HEK293 (cell line): ENCODE data around the gene HOXB4.

Experiments
- GLIS1 ChIP-seq: fragments of 450-650 bp; formaldehyde crosslinking; IDR thresholded peaks from 2 replicates; pipeline ENCODE4 v1.5.1; 2016; ENCODE audit warnings: missing biosample characterization, missing genetic modification characterization
- HOXC10 ChIP-seq: sonication (generic); formaldehyde crosslinking; IDR thresholded peaks from 2 replicates; pipeline ENCODE4 v1.8.1; 2023; ENCODE audit warnings: mild to moderate bottlenecking, missing genetic modification reagents
- KLF1 ChIP-seq: fragments of 450-650 bp; formaldehyde crosslinking; IDR thresholded peaks from 2 replicates; pipeline ENCODE4 v1.5.1; 2016; ENCODE audit warnings: missing biosample characterization, missing genetic modification characterization
- KLF10 ChIP-seq: fragments of 450-650 bp; IDR thresholded peaks from 2 replicates; pipeline ENCODE4 v1.5.1; 2018; ENCODE audit warnings: missing biosample characterization, mild to moderate bottlenecking, missing genetic modification characterization
- KLF16 ChIP-seq: fragments of 450-650 bp; formaldehyde crosslinking; IDR thresholded peaks from 2 replicates; pipeline ENCODE4 v1.5.1; 2017; ENCODE audit warnings: missing biosample characterization, missing genetic modification characterization
- KLF17 ChIP-seq: fragments of 450-650 bp; formaldehyde crosslinking; IDR thresholded peaks from 2 replicates; pipeline ENCODE4 v1.5.1; 2016; ENCODE audit warnings: missing biosample characterization, missing genetic modification characterization
- KLF8 ChIP-seq: fragments of 450-650 bp; formaldehyde crosslinking; IDR thresholded peaks from 2 replicates; pipeline ENCODE4 v1.5.1; 2016; ENCODE audit warnings: missing biosample characterization, missing genetic modification characterization
- SP2 ChIP-seq: fragments of 450-650 bp; formaldehyde crosslinking; IDR thresholded peaks from 2 replicates; pipeline ENCODE4 v1.5.1; 2016; ENCODE audit warnings: missing biosample characterization, missing genetic modification characterization
- ZBTB8A ChIP-seq: fragments of 450-650 bp; formaldehyde crosslinking; IDR thresholded peaks from 2 replicates; pipeline ENCODE4 v1.5.1; 2016; ENCODE audit warnings: missing biosample characterization, missing genetic modification characterization
- ZEB2 ChIP-seq: fragments of 450-650 bp; formaldehyde crosslinking; IDR thresholded peaks from 2 replicates; pipeline ENCODE4 v1.5.1; 2016; ENCODE audit warnings: missing biosample characterization, missing genetic modification characterization
- ZFP37 ChIP-seq: fragments of 450-650 bp; formaldehyde crosslinking; IDR thresholded peaks from 2 replicates; pipeline ENCODE4 v1.5.1; 2016; ENCODE audit warnings: missing biosample characterization, missing genetic modification characterization
- ZNF112 ChIP-seq: fragments of 450-650 bp; formaldehyde crosslinking; IDR thresholded peaks from 2 replicates; pipeline ENCODE4 v1.5.0; 2017; ENCODE audit warnings: missing biosample characterization, missing genetic modification characterization
- ZNF239 ChIP-seq: fragments of 450-650 bp; formaldehyde crosslinking; IDR thresholded peaks from 2 replicates; pipeline ENCODE4 v1.5.1; 2016; ENCODE audit warnings: missing biosample characterization, missing genetic modification characterization
- ZNF24 ChIP-seq: fragments of 450-650 bp; formaldehyde crosslinking; IDR thresholded peaks from 2 replicates; pipeline ENCODE4 v1.5.1; 2016; ENCODE audit warnings: missing biosample characterization, missing genetic modification characterization
- ZNF394 ChIP-seq: fragments of 450-650 bp; formaldehyde crosslinking; IDR thresholded peaks from 2 replicates; pipeline ENCODE4 v1.5.1; 2016; ENCODE audit warnings: missing biosample characterization, missing genetic modification characterization, mild to moderate bottlenecking, moderate library complexity, borderline replicate concordance
- ZNF501 ChIP-seq: fragments of 450-650 bp; formaldehyde crosslinking; IDR thresholded peaks from 2 replicates; pipeline ENCODE4 v1.5.1; 2016; ENCODE audit warnings: missing biosample characterization, missing genetic modification characterization
- ZNF843 ChIP-seq: fragments of 450-650 bp; formaldehyde crosslinking; IDR thresholded peaks from 2 replicates; pipeline ENCODE4 v1.5.1; 2016; ENCODE audit warnings: missing biosample characterization, missing genetic modification characterization
- TF ChIP-seq, protein P1 (sequence below): fragments of 450-650 bp; formaldehyde crosslinking; IDR thresholded peaks from 2 replicates; pipeline ENCODE4 v1.5.1; 2016; ENCODE audit warnings: missing biosample characterization, missing genetic modification characterization
- TF ChIP-seq, protein P2 (sequence below): fragments of 450-650 bp; formaldehyde crosslinking; IDR thresholded peaks from 2 replicates; pipeline ENCODE4 v1.5.1; 2016; ENCODE audit warnings: missing biosample characterization, missing genetic modification characterization
- TF ChIP-seq, protein P3 (sequence below): fragments of 450-650 bp; formaldehyde crosslinking; IDR thresholded peaks from 2 replicates; pipeline ENCODE4 v1.5.1; 2016; ENCODE audit warnings: missing biosample characterization, missing genetic modification characterization
- TF ChIP-seq, protein P4 (sequence below): fragments of 450-650 bp; formaldehyde crosslinking; IDR thresholded peaks from 2 replicates; pipeline ENCODE4 v1.5.1; 2016; ENCODE audit warnings: missing biosample characterization, missing genetic modification characterization
- TF ChIP-seq, protein P5 (sequence below): fragments of 450-650 bp; formaldehyde crosslinking; IDR thresholded peaks from 2 replicates; pipeline ENCODE4 v1.5.1; 2016; ENCODE audit warnings: missing biosample characterization, missing genetic modification characterization
- TF ChIP-seq, protein P6 (sequence below): fragments of 450-650 bp; formaldehyde crosslinking; IDR thresholded peaks from 2 replicates; pipeline ENCODE4 v1.5.1; 2017; ENCODE audit warnings: missing biosample characterization, missing genetic modification characterization
- TF ChIP-seq, protein P7 (sequence below): fragments of 450-650 bp; formaldehyde crosslinking; IDR thresholded peaks from 2 replicates; pipeline ENCODE4 v1.5.0; 2017; ENCODE audit warnings: missing biosample characterization, missing genetic modification characterization, borderline replicate concordance

HOXB4 gene

GRCh38 chr17:48589831-48590606 lies 11.9 kb upstream of the HOXB4 start, which contains the start of gene HOXB3 (continued):
- TF ChIP-seq KLF16 (tag by site-specific recombination) = peak; percentile 80
- TF ChIP-seq ZNF394 (tag by site-specific recombination) = peak; percentile 79
- TF ChIP-seq, protein P1, sequence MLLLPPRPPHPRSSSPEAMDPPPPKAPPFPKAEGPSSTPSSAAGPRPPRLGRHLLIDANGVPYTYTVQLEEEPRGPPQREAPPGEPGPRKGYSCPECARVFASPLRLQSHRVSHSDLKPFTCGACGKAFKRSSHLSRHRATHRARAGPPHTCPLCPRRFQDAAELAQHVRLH (tag by site-specific recombination) = peak; percentile 96
- TF ChIP-seq ZNF112 = no peak
- TF ChIP-seq, protein P2, sequence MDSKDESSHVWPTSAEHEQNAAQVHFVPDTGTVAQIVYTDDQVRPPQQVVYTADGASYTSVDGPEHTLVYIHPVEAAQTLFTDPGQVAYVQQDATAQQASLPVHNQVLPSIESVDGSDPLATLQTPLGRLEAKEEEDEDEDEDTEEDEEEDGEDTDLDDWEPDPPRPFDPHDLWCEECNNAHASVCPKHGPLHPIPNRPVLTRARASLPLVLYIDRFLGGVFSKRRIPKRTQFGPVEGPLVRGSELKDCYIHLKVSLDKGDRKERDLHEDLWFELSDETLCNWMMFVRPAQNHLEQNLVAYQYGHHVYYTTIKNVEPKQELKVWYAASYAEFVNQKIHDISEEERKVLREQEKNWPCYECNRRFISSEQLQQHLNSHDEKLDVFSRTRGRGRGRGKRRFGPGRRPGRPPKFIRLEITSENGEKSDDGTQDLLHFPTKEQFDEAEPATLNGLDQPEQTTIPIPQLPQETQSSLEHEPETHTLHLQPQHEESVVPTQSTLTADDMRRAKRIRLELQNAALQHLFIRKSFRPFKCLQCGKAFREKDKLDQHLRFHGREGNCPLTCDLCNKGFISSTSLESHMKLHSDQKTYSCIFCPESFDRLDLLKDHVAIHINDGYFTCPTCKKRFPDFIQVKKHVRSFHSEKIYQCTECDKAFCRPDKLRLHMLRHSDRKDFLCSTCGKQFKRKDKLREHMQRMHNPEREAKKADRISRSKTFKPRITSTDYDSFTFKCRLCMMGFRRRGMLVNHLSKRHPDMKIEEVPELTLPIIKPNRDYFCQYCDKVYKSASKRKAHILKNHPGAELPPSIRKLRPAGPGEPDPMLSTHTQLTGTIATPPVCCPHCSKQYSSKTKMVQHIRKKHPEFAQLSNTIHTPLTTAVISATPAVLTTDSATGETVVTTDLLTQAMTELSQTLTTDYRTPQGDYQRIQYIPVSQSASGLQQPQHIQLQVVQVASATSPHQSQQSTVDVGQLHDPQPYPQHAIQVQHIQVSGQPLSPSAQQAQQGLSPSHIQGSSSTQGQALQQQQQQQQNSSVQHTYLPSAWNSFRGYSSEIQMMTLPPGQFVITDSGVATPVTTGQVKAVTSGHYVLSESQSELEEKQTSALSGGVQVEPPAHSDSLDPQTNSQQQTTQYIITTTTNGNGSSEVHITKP (tag by site-specific recombination) = peak; percentile 39
- TF ChIP-seq HOXC10 (CRISPR knock-in tag) = no peak
- TF ChIP-seq, protein P3, sequence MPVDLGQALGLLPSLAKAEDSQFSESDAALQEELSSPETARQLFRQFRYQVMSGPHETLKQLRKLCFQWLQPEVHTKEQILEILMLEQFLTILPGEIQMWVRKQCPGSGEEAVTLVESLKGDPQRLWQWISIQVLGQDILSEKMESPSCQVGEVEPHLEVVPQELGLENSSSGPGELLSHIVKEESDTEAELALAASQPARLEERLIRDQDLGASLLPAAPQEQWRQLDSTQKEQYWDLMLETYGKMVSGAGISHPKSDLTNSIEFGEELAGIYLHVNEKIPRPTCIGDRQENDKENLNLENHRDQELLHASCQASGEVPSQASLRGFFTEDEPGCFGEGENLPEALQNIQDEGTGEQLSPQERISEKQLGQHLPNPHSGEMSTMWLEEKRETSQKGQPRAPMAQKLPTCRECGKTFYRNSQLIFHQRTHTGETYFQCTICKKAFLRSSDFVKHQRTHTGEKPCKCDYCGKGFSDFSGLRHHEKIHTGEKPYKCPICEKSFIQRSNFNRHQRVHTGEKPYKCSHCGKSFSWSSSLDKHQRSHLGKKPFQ = peak; percentile 85
- TF ChIP-seq, protein P4, sequence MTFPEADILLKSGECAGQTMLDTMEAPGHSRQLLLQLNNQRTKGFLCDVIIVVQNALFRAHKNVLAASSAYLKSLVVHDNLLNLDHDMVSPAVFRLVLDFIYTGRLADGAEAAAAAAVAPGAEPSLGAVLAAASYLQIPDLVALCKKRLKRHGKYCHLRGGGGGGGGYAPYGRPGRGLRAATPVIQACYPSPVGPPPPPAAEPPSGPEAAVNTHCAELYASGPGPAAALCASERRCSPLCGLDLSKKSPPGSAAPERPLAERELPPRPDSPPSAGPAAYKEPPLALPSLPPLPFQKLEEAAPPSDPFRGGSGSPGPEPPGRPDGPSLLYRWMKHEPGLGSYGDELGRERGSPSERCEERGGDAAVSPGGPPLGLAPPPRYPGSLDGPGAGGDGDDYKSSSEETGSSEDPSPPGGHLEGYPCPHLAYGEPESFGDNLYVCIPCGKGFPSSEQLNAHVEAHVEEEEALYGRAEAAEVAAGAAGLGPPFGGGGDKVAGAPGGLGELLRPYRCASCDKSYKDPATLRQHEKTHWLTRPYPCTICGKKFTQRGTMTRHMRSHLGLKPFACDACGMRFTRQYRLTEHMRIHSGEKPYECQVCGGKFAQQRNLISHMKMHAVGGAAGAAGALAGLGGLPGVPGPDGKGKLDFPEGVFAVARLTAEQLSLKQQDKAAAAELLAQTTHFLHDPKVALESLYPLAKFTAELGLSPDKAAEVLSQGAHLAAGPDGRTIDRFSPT (tag by site-specific recombination) = peak; percentile 96
- TF ChIP-seq ZNF843 (tag by site-specific recombination) = peak; percentile 99
- peak; percentile 57; the same call in 1 of the 2 replicates for TF ChIP-seq SP2 (tag by site-specific recombination)
- TF ChIP-seq KLF8 = peak; percentile 72
- TF ChIP-seq, protein P5, sequence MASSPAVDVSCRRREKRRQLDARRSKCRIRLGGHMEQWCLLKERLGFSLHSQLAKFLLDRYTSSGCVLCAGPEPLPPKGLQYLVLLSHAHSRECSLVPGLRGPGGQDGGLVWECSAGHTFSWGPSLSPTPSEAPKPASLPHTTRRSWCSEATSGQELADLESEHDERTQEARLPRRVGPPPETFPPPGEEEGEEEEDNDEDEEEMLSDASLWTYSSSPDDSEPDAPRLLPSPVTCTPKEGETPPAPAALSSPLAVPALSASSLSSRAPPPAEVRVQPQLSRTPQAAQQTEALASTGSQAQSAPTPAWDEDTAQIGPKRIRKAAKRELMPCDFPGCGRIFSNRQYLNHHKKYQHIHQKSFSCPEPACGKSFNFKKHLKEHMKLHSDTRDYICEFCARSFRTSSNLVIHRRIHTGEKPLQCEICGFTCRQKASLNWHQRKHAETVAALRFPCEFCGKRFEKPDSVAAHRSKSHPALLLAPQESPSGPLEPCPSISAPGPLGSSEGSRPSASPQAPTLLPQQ = peak; percentile 60
- TF ChIP-seq ZBTB8A (tag by site-specific recombination) = peak; percentile 39
- TF ChIP-seq KLF1 (tag by site-specific recombination) = peak; percentile 60
- TF ChIP-seq ZFP37 (tag by site-specific recombination) = peak; percentile 42; the same call in 1 of the 2 replicates
- TF ChIP-seq GLIS1 (tag by site-specific recombination) = peak; percentile 86
- TF ChIP-seq, protein P6, sequence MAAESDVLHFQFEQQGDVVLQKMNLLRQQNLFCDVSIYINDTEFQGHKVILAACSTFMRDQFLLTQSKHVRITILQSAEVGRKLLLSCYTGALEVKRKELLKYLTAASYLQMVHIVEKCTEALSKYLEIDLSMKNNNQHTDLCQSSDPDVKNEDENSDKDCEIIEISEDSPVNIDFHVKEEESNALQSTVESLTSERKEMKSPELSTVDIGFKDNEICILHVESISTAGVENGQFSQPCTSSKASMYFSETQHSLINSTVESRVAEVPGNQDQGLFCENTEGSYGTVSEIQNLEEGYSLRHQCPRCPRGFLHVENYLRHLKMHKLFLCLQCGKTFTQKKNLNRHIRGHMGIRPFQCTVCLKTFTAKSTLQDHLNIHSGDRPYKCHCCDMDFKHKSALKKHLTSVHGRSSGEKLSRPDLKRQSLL (tag by site-specific recombination) = peak; percentile 93
- peak; percentile 92 for TF ChIP-seq KLF17
- TF ChIP-seq, protein P7, sequence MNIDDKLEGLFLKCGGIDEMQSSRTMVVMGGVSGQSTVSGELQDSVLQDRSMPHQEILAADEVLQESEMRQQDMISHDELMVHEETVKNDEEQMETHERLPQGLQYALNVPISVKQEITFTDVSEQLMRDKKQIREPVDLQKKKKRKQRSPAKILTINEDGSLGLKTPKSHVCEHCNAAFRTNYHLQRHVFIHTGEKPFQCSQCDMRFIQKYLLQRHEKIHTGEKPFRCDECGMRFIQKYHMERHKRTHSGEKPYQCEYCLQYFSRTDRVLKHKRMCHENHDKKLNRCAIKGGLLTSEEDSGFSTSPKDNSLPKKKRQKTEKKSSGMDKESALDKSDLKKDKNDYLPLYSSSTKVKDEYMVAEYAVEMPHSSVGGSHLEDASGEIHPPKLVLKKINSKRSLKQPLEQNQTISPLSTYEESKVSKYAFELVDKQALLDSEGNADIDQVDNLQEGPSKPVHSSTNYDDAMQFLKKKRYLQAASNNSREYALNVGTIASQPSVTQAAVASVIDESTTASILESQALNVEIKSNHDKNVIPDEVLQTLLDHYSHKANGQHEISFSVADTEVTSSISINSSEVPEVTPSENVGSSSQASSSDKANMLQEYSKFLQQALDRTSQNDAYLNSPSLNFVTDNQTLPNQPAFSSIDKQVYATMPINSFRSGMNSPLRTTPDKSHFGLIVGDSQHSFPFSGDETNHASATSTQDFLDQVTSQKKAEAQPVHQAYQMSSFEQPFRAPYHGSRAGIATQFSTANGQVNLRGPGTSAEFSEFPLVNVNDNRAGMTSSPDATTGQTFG (tag by site-specific recombination) = no peak
- peak; percentile 53; the same call in 1 of the 2 replicates for TF ChIP-seq ZNF24 (tag by site-specific recombination)
- peak; percentile 82; the same call in 1 of the 2 replicates for TF ChIP-seq ZNF501 (tag by site-specific recombination)
- TF ChIP-seq ZEB2 (tag by site-specific recombination) = peak; percentile 93
- TF ChIP-seq ZNF239 (tag by site-specific recombination) = no peak
- peak; percentile 83 for TF ChIP-seq KLF10 (tag by site-specific recombination)
